ENCODE measurements around the gene BCAS3. TPM values are rescaled to one million over a fixed set of nuclear protein-coding genes. Genes with fewer than 3 reads are reported as not detected.

Gene BCAS3
- total RNA-seq, 1 donor from 2014 or later: 75.9 TPM

GRCh38 chr17:61214753-61215152, 537.1 kb downstream of the BCAS3 start:
- no peak for DNase-seq (ENCODE audit: low spot score in 2 of 2)

GRCh38 chr17:61216066-61216465, 538.4 kb downstream of the BCAS3 start:
- Histone ChIP-seq H3K9me3 (no peaks in the 10 kb centered on the region), H3K27ac (no peak overlapping the region), H3K27me3 (no peaks in the 10 kb centered on the region), H3K4me3 (no peak overlapping the region), H3K36me3 (no peaks in the 10 kb centered on the region), H3K4me1 (peaks cover 0 to 9% of the 10 kb centered on the region in 2 donors)
- intact Hi-C loops (cut with DNase I): no loop called here
- no peak for DNase-seq (ENCODE audit: low spot score in 2 of 2)
- TF ChIP-seq CTCF (IDR thresholded peaks at IDR 0.05): no peak

More at GRCh38 chr17:61214753-61215152, 537.1 kb downstream of the BCAS3 start:
- Histone ChIP-seq H3K27ac (no peak overlapping the region), H3K9me3 (no peaks in the 10 kb centered on the region), H3K27me3 (no peaks in the 10 kb centered on the region), H3K4me3 (no peak overlapping the region), H3K36me3 (no peaks in the 10 kb centered on the region), H3K4me1 (peaks cover 0 to 10% of the 10 kb centered on the region in 2 donors)
- no peak for TF ChIP-seq CTCF (IDR thresholded peaks at IDR 0.05)
- intact Hi-C loops (cut with DNase I): no loop called here

GRCh38 chr17:61217878-61218437, 540.3 kb downstream of the BCAS3 start:
- no peak overlapping the region for H3K4me3 ChIP-seq
- intact Hi-C loops (cut with DNase I): no loop called here
- DNase-seq (ENCODE audit: low spot score in 2 of 2): no peak
- H3K27me3 ChIP-seq: no peaks in the 10 kb centered on the region
- H3K9me3 ChIP-seq: no peaks in the 10 kb centered on the region
- H3K27ac ChIP-seq: peak overlapping the region in 1 of 2 donors; percentile 1
- H3K4me1 ChIP-seq: peaks cover 0 to 9% of the 10 kb centered on the region in 2 donors
- TF ChIP-seq CTCF (IDR thresholded peaks at IDR 0.05): no peak
- H3K36me3 ChIP-seq: no peaks in the 10 kb centered on the region

GRCh38 chr17:61218438-61218837, 540.8 kb downstream of the BCAS3 start:
- Histone ChIP-seq H3K4me1 (peaks cover 0 to 9% of the 10 kb centered on the region in 2 donors), H3K4me3 (no peak overlapping the region), H3K27ac (no peak overlapping the region), H3K27me3 (no peaks in the 10 kb centered on the region), H3K36me3 (no peaks in the 10 kb centered on the region), H3K9me3 (no peaks in the 10 kb centered on the region)
- TF ChIP-seq CTCF (IDR thresholded peaks at IDR 0.05): no peak
- no peak for DNase-seq (ENCODE audit: low spot score in 2 of 2)
- intact Hi-C loops (cut with DNase I): no loop called here

GRCh38 chr17:61219460-61219859, 541.8 kb downstream of the BCAS3 start:
- no peaks in the 10 kb centered on the region for H3K9me3 ChIP-seq
- H3K27ac ChIP-seq: peak overlapping the region; percentile 1 to 15
- H3K4me3 ChIP-seq: no peak overlapping the region
- H3K4me1 ChIP-seq: peaks cover 0 to 9% of the 10 kb centered on the region in 2 donors
- no peak for TF ChIP-seq CTCF (IDR thresholded peaks at IDR 0.05)
- H3K27me3 ChIP-seq: no peaks in the 10 kb centered on the region
- no peaks in the 10 kb centered on the region for H3K36me3 ChIP-seq
- DNase-seq (ENCODE audit: low spot score in 2 of 2): no peak
- intact Hi-C loops (cut with DNase I): no loop called here

- no peaks in the 10 kb centered on the region for H3K9me3 ChIP-seq
- H3K36me3 ChIP-seq: no peaks in the 10 kb centered on the region
- no peak overlapping the region for H3K4me3 ChIP-seq
- peaks cover 0 to 9% of the 10 kb centered on the region in 2 donors for H3K4me1 ChIP-seq
- no peak overlapping the region for H3K27ac ChIP-seq
- no peak for DNase-seq (ENCODE audit: low spot score in 2 of 2)
- no peak for TF ChIP-seq CTCF (IDR thresholded peaks at IDR 0.05)
- intact Hi-C loops (cut with DNase I): no loop called here
- H3K27me3 ChIP-seq: no peaks in the 10 kb centered on the region
Measured at GRCh38 chr17:61221181-61221580, 543.5 kb downstream of the BCAS3 start.
